LNCAP (cell line): ENCODE results near the gene GPR162.

ENCODE experiments used
- CTCF ChIP-seq: fragments of 450-650 bp; IDR thresholded peaks from 2 replicates; pipeline ENCODE4 v1.5.1; 2017; ENCODE audit warnings: mild to moderate bottlenecking

Gene GPR162

DNA sequence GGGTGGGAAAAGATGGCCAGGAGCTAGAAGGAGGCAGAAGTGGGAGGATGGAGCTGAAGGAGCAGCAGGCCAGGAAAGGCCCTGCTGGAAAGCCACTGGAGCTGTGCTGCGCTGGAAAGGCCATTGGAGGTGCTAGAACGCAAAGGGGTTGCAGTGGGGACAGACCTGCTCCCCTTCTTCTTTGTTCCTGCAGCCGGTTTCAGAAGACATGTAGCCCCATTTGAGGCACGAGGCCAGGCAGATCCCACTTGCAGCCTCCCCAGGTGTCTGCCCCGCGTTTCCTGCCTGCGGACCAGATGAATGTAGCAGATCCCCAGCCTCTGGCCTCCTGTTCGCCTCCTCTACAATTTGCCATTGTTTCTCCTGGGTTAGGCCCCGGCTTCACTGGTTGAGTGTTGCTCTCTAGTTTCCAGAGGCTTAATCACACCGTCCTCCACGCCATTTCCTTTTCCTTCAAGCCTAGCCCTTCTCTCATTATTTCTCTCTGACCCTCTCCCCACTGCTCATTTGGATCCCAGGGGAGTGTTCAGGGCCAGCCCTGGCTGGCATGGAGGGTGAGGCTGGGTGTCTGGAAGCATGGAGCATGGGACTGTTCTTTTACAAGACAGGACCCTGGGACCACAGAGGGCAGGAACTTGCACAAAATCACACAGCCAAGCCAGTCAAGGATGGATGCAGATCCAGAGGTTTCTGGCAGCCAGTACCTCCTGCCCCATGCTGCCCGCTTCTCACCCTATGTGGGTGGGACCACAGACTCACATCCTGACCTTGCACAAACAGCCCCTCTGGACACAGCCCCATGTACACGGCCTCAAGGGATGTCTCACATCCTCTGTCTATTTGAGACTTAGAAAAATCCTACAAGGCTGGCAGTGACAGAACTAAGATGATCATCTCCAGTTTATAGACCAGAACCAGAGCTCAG lies 2.3 kb upstream of the GPR162 start:
- no peak for TF ChIP-seq CTCF

- TF ChIP-seq CTCF = no peak
Measured at GRCh38 chr12:6820166-6820565, 1.5 kb upstream of the GPR162 start.

DNA sequence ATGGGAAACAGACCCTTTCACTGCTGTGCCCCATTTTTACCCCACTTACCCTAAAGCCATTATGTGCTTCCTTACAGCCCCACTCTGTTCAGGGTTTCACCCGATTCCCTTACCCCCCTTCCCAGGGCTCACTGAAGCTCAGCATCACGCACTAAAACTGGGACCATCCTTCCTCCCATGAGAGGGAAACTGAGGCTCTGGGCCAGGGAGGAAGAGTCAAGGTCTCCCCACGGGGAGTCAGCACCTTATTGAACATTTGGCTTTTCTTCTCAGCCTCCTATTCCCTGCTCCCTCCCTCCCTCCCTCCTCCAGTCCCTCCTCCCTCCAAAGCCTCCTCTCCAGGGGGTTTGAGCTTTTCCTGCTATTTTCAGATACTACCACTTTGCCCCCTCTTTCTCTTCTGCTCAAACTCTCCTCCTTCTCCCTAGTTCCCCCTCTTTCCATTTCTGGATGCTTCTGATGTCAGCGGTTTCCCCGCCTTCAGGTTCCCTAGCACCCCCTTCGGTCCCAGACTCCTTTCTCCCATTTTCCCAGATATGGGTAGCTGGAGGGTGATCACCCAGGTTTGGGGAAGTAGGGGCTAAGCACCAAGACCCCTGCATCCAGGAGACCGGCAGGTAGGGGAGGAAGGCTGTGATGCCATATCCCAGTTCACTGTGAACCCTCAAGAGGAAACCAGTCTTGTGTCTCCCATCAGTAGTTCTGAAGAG lies 960 bp downstream of the GPR162 start:
- no peak for TF ChIP-seq CTCF

- TF ChIP-seq CTCF = no peak
Measured at GRCh38 chr12:6823182-6824084, 1.8 kb downstream of the GPR162 start.

- TF ChIP-seq CTCF = no peak
Measured at GRCh38 chr12:6824085-6824775, 2.6 kb downstream of the GPR162 start.

DNA sequence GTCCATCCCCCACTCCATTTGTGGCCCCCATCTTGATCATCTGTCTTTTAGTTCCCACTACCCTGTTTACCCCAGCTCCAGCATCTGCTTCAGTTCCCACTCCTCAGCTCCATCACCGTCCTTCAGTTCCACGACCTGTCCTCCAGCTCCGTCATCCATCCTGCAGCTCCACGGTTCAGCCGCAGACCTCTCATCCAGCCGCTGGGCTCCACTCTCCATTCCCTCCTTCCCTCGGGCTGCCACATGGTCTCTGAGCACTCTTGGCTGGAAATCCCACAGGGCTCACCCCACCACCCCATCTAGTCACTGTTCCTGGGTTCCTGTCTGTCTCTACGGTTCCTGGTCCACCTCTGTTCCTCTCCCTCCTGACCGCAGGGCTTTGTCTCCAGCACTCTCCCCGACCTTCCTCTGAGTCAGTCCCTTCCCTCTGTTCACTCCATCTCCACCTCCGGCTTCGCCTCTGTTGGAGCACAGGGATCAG lies 3.3 kb downstream of the GPR162 start:
- TF ChIP-seq CTCF = no peak
